K562 (cell line): ENCODE measurements around the gene AP2M1. TPM values are rescaled to one million over a fixed set of nuclear protein-coding genes. Genes with fewer than 3 reads are reported as not detected.

Experiments
- ATAC-seq: fragments of 200-7000 bp; cut with Tn5 transposase; 3 replicates; pipeline ENCODE4 v1.9.1; 2020; ENCODE audit warnings: moderate library complexity
- BruUV-seq: library from RNA; stranded (reverse); fragments of 400-500 nt; replicated peaks from 2 replicates; lab custom pipeline; 2021; lab: Mats Ljungman, UMichigan
- CTCF ChIA-PET: fragments of 300-600 bp; formaldehyde crosslinking; extraction: SDS; loops from one replicate; lab custom pipeline; 2021; ENCODE audit warnings: low intra/inter-chr PET ratio; lab: Yijun Ruan, JAX
- POLR2A ChIA-PET: fragments of 300-600, 350-650 bp; sonication (Branson Sonifier 250); formaldehyde crosslinking; extraction: SDS; loops from one replicate; lab custom pipeline; 2021; ENCODE audit warnings: antibody characterized with exemption, inconsistent platforms; lab: Yijun Ruan, JAX
- DNase-seq, 4 experiments: peaks; one replicate each; pipeline versions ENCODE4 v3.0.0 to v3.0.0-alpha.2; 2011 to 2018; ENCODE audit warnings: low spot score in 3 of 4, mixed read lengths in 3 of 4; ENCODE audit errors: extremely low read depth in 1 of 4
- FAIRE-seq: peaks from 2 replicates; lab custom pipeline; 2011; peaks lifted over from hg19 to GRCh38; lab: Jason Lieb, UNC
- H2AFZ ChIP-seq: 2 replicates; pipeline ENCODE4 v1.6.0; 2011; ENCODE audit warnings: low read depth, low read length, control low read depth, inconsistent platforms
- H3K27ac ChIP-seq: fragments of 200-600 bp; 3 replicates; pipeline ENCODE4 v1.8.0; 2011; ENCODE audit warnings: low read depth, mild to moderate bottlenecking, control low read depth, inconsistent platforms, low read length, moderate library complexity, mixed read lengths; ENCODE audit errors: extremely low read depth
- H3K27me3 ChIP-seq, 2 experiments: fragments of 300-600 bp in 1 of 2; 2 replicates in 1 of 2; 3 replicates in 1 of 2; pipeline versions ENCODE4 v1.6.0 to v1.8.0; 2011; ENCODE audit warnings: inconsistent platforms in 2 of 2, low read length in 2 of 2, mild to moderate bottlenecking in 1 of 2, mixed read lengths in 1 of 2, moderate library complexity in 1 of 2; ENCODE audit not compliant: control insufficient read depth in 2 of 2, insufficient read depth in 2 of 2
- H3K36me3 ChIP-seq: fragments of 300-600 bp; 3 replicates; pipeline ENCODE4 v1.8.0; 2011; ENCODE audit warnings: mild to moderate bottlenecking, low read length, inconsistent platforms; ENCODE audit not compliant: control insufficient read depth, insufficient read depth
- H3K4me1 ChIP-seq, 2 experiments: fragments of 200-600 bp in 1 of 2; replicated peaks in 1 of 2; 2 replicates in 1 of 2; 3 replicates in 1 of 2; pipeline versions ENCODE4 v1.5.1 to v1.8.0; 2011; ENCODE audit warnings: inconsistent platforms in 2 of 2, low read length in 2 of 2, mild to moderate bottlenecking in 1 of 2, mixed read lengths in 1 of 2, moderate library complexity in 1 of 2; ENCODE audit not compliant: control insufficient read depth in 2 of 2, insufficient read depth in 2 of 2
- H3K4me2 ChIP-seq: 2 replicates; pipeline ENCODE4 v1.6.1; 2011; ENCODE audit warnings: low read length, control low read depth, inconsistent platforms, mixed read lengths; ENCODE audit not compliant: insufficient read depth
- H3K4me3 ChIP-seq: fragments of 200-600 bp; sonication (generic), shearing (Covaris generic); 2 replicates; pipeline ENCODE4 v1.5.1; 2016; ENCODE audit warnings: control low read depth, inconsistent platforms
- H3K79me2 ChIP-seq: fragments of 200-600 bp; 3 replicates; pipeline ENCODE4 v1.8.0; 2011; ENCODE audit warnings: low read length, inconsistent platforms; ENCODE audit not compliant: control insufficient read depth, insufficient read depth
- H3K9ac ChIP-seq, 2 experiments: 2 replicates each; pipeline versions ENCODE4 v1.6.0 to v1.6.1; 2011; ENCODE audit warnings: low read depth in 2 of 2, low read length in 2 of 2, control low read depth in 1 of 2, inconsistent platforms in 1 of 2, mild to moderate bottlenecking in 1 of 2, mixed read lengths in 1 of 2; ENCODE audit not compliant: insufficient read depth in 1 of 2
- H3K9me1 ChIP-seq: one replicate; pipeline ENCODE4 v1.6.0; 2011; ENCODE audit warnings: inconsistent platforms, mild to moderate bottlenecking, low read length, moderate library complexity; ENCODE audit not compliant: control insufficient read depth, insufficient read depth
- H3K9me3 ChIP-seq: replicated peaks from 2 replicates; pipeline ENCODE4 v1.5.1; 2011; ENCODE audit warnings: low read depth, low read length, inconsistent platforms; ENCODE audit not compliant: control insufficient read depth, insufficient read depth
- H4K20me1 ChIP-seq: replicated peaks from 2 replicates; pipeline ENCODE4 v1.6.1; 2011; ENCODE audit warnings: low read length, inconsistent platforms, mixed read lengths; ENCODE audit not compliant: control insufficient read depth, insufficient read depth
- ARID1B ChIP-seq: fragments of 450-650 bp; IDR thresholded peaks from 2 replicates; pipeline ENCODE4 v1.6.1; 2016; ENCODE audit warnings: antibody characterized with exemption, mild to moderate bottlenecking, inconsistent platforms
- ARID3B ChIP-seq: fragments of 250-450 bp; sonication (Bioruptor Pico); IDR thresholded peaks from 2 replicates; pipeline ENCODE4 v1.4.0; 2020; ENCODE audit warnings: borderline replicate concordance
- BHLHE40 ChIP-seq: IDR thresholded peaks from 2 replicates; pipeline ENCODE4 v1.6.1; 2011; ENCODE audit warnings: low read length, improper control_type of control experiment
- CCAR2 ChIP-seq: fragments of 200-400 bp; formaldehyde crosslinking; IDR thresholded peaks from 2 replicates; pipeline ENCODE4 v1.6.1; 2017; ENCODE audit warnings: mild to moderate bottlenecking, low read depth, low read length
- E2F1 ChIP-seq: sonication (generic); formaldehyde crosslinking; IDR thresholded peaks from 2 replicates; pipeline ENCODE4 v1.8.1; 2023; ENCODE audit warnings: mild to moderate bottlenecking, missing genetic modification reagents, moderate library complexity
- ETS2 ChIP-seq: IDR thresholded peaks from 2 replicates; pipeline ENCODE4 v1.6.1; 2016; ENCODE audit warnings: borderline replicate concordance, missing genetic modification characterization, mild to moderate bottlenecking, moderate library complexity, missing compliant biosample characterization; ENCODE audit not compliant: poor library complexity, severe bottlenecking
- EZH2 ChIP-seq: IDR thresholded peaks from 2 replicates; pipeline ENCODE4 v1.6.1; 2012; ENCODE audit warnings: low read depth, mild to moderate bottlenecking, inconsistent platforms, low read length, borderline replicate concordance
- FOSL1 ChIP-seq: fragments of 200-800 bp; sonication (Bioruptor generic); conservative IDR thresholded peaks from 2 replicates; pipeline ENCODE4 v1.6.1; 2016; ENCODE audit warnings: missing genetic modification characterization, missing compliant biosample characterization
- SMARCC2 ChIP-seq: fragments of 450-650 bp; IDR thresholded peaks from 2 replicates; pipeline ENCODE4 v1.6.1; 2017; ENCODE audit warnings: antibody characterized with exemption, moderate library complexity, mild to moderate bottlenecking, low read depth
- SRSF7 ChIP-seq: fragments of 200-400 bp; formaldehyde crosslinking; optimal IDR thresholded peaks from 2 replicates; pipeline ENCODE3; 2017; ENCODE audit warnings: mild to moderate bottlenecking, low read depth, low read length
- XRCC4 ChIP-seq: IDR thresholded peaks from one replicate; pipeline ENCODE4 v1.6.1; 2011; ENCODE audit not compliant: insufficient read depth, insufficient read length; ENCODE audit errors: extremely low read depth
- ZBTB33 ChIP-seq: sonication (generic); formaldehyde crosslinking; IDR thresholded peaks from 2 replicates; pipeline ENCODE4 v1.8.1; 2023; ENCODE audit warnings: mild to moderate bottlenecking, missing genetic modification reagents
- ZBTB34 ChIP-seq: fragments of 250-450 bp; sonication (Bioruptor Pico); IDR thresholded peaks from 2 replicates; pipeline ENCODE4 v1.8.0; 2021; ENCODE audit warnings: mild to moderate bottlenecking, moderate library complexity
- ZNF764 ChIP-seq: fragments of 250-450 bp; sonication (Bioruptor Pico); IDR thresholded peaks from 2 replicates; pipeline ENCODE4 v1.4.0; 2020; ENCODE audit warnings: low read depth, mild to moderate bottlenecking, moderate library complexity
- ZSCAN32 ChIP-seq: fragments of 450-650 bp; formaldehyde crosslinking; IDR thresholded peaks from 2 replicates; pipeline ENCODE4 v1.4.0; 2020; ENCODE audit warnings: mild to moderate bottlenecking, moderate library complexity
- WGBS: fragments of 100-300 bp; shearing (Covaris generic); methylation state at CpG from one replicate; pipeline ENCODE4 v1.1.6; 2016; ENCODE audit warnings: low coverage, mixed read lengths; ENCODE audit not compliant: insufficient coverage; ENCODE audit errors: missing lambda C conversion rate; 5-methylcytosine and 5-hydroxymethylcytosine counted together
- in situ Hi-C: fragments of 300-500 bp; cut with MboI; formaldehyde crosslinking; loops from 4 replicates; pipeline ENCODE4 v1.15.0; 2018; ENCODE audit warnings: inconsistent platforms, mixed read lengths
- intact Hi-C: fragments of 100-400 bp; cut with micrococcal nuclease; formaldehyde crosslinking; loops from 2 replicates; pipeline ENCODE4 v1.14.2; 2022
- polyA plus RNA-seq, 8 experiments: library from polyadenylated mRNA; depleted of rRNA in 4 of 8; stranded (reverse) in 5 of 8; unstranded in 3 of 8; fragments of >200 nt; fragmentation: Nextera tagmentation in 2 of 8; fragmentation: Illumina TruSeq in 1 of 8; extraction: Ambion mirVana in 2 of 8; extraction: Trizol in 1 of 8; gene quantifications; 2 replicates each; pipeline versions ENCODE4 v1.2.1 to v1.2.3, GENCODE V29; 2011 to 2014; ENCODE audit warnings: inconsistent platforms in 1 of 8, missing spikeins in 1 of 8
- total RNA-seq, 7 experiments: library from RNA; depleted of rRNA in 6 of 7; stranded (reverse); fragments of >200 nt in 6 of 7; fragmentation: Illumina TruSeq in 2 of 7; extraction: Trizol in 2 of 7; gene quantifications; 2 replicates each; pipeline versions ENCODE4 v1.2.1 to v1.2.3, GENCODE V29; 2011 to 2021; ENCODE audit warnings: low replicate concordance in 1 of 7

Gene AP2M1
- total and polyA plus RNA-seq, 9 of the 15 experiments (the other 6 are each of a cell fraction or from before 2014, with no cell fraction given) = 118 to 505 (median 296) TPM

GRCh38 chr3:184126006-184126405, 48.6 kb upstream of the AP2M1 start (continued):
- TF ChIP-seq E2F1 (CRISPR knock-in tag) (no peak), CCAR2 (no peak), SRSF7 (no peak), FOSL1 (tag) (no peak)

- WGBS = 13% methylated on average over 2 of the region's 2 CpGs
- Histone ChIP-seq H3K9ac (no peak overlapping the region; a peak in 1 of 4 replicates), H3K4me3 (no peak overlapping the region), H3K9me3 (no peaks in the 10 kb centered on the region), H3K36me3 (no peaks in the 10 kb centered on the region), H3K27me3 (no peaks in the 10 kb centered on the region), H4K20me1 (no peaks in the 10 kb centered on the region), H3K27ac (no peak overlapping the region), H3K4me2 (no peak overlapping the region), H3K9me1 (no peaks in the 10 kb centered on the region), H3K79me2 (peaks cover 9% of the 10 kb centered on the region; the same call in 2 of the 3 replicates), H3K4me1 (peaks cover 4 to 17% of the 10 kb centered on the region in 2 experiments; a peak in 4 of 5 replicates), H2AFZ (peak overlapping the region; percentile 68)
- in situ Hi-C loops = no loop called here
- FAIRE-seq (peak; percentile 58), DNase-seq (peak; percentile 29 to 69 (median 46)), ATAC-seq (peak; percentile 91)
- ChIA-PET POLR2A (no interaction called here), CTCF (interaction anchor here (0.7 kb wide), 1 partner anchor 748 kb away, joined by 3 read pairs; no protein-coding TSS in a partner anchor)
- intact Hi-C loops = no loop called here
- BruUV-seq = no TSS peak
- TF ChIP-seq ZBTB33 (CRISPR knock-in tag) (no peak), EZH2 (no peak), SMARCC2 (no peak), XRCC4 (no peak), ARID1B (no peak), ETS2 (tag) (no peak), ZBTB34 (CRISPR knock-in tag) (no peak), BHLHE40 (no peak), ARID3B (CRISPR knock-in tag) (no peak), ZNF764 (no peak), ZSCAN32 (CRISPR knock-in tag) (no peak)
Observed at GRCh38 chr3:184129012-184129411, 45.6 kb upstream of the AP2M1 start.
